H9 (cell line): ENCODE measurements around the gene WNT4. TPM values are rescaled to one million over a fixed set of nuclear protein-coding genes. Genes with fewer than 3 reads are reported as not detected.

Experiments
- DNase-seq: peaks from one replicate; pipeline ENCODE4 v3.0.0-alpha.2; 2017
- H2AFZ ChIP-seq: one replicate; pipeline ENCODE4 v1.6.1; 2013; ENCODE audit warnings: mild to moderate bottlenecking, low read length, control low read depth, moderate library complexity
- H2AK5ac ChIP-seq: 2 replicates; pipeline ENCODE4 v1.6.1; 2013; ENCODE audit warnings: low read length, control low read depth, mixed read lengths; ENCODE audit not compliant: insufficient read length
- H2BK120ac ChIP-seq: one replicate; pipeline ENCODE4 v1.6.1; 2013; ENCODE audit warnings: low read depth, mild to moderate bottlenecking, low read length, control low read depth, inconsistent platforms; ENCODE audit not compliant: poor library complexity, severe bottlenecking
- H2BK12ac ChIP-seq: 2 replicates; pipeline ENCODE4 v1.6.1; 2013; ENCODE audit warnings: low read length, control low read depth, mixed read lengths, low read depth; ENCODE audit not compliant: insufficient read length
- H2BK15ac ChIP-seq: 2 replicates; pipeline ENCODE4 v1.6.1; 2013; ENCODE audit warnings: low read depth, low read length, control low read depth
- H2BK20ac ChIP-seq: one replicate; pipeline ENCODE4 v1.6.1; 2013; ENCODE audit warnings: low read depth, mild to moderate bottlenecking, low read length, control low read depth, inconsistent platforms; ENCODE audit not compliant: poor library complexity, severe bottlenecking
- H2BK5ac ChIP-seq: 2 replicates; pipeline ENCODE4 v1.6.1; 2013; ENCODE audit warnings: low read length, control low read depth, mixed read lengths; ENCODE audit not compliant: insufficient read length
- H3K14ac ChIP-seq: 2 replicates; pipeline ENCODE4 v1.6.1; 2013; ENCODE audit warnings: low read length, control low read depth; ENCODE audit not compliant: insufficient read depth
- H3K18ac ChIP-seq: 2 replicates; pipeline ENCODE4 v1.6.1; 2013; ENCODE audit warnings: low read depth, mild to moderate bottlenecking, mixed read lengths, low read length, control low read depth; ENCODE audit not compliant: insufficient read length
- H3K23ac ChIP-seq: 2 replicates; pipeline ENCODE4 v1.6.1; 2013; ENCODE audit warnings: low read length, control low read depth, mixed read lengths, low read depth; ENCODE audit not compliant: insufficient read length
- H3K23me2 ChIP-seq: 2 replicates; pipeline ENCODE4 v1.6.1; 2013; ENCODE audit warnings: low read depth, mild to moderate bottlenecking, mixed read lengths, low read length, control low read depth; ENCODE audit not compliant: insufficient read length, poor library complexity, severe bottlenecking
- H3K27ac ChIP-seq: 2 replicates; pipeline ENCODE4 v1.5.1; 2013; ENCODE audit warnings: low read length, control low read depth, mixed read lengths, low read depth; ENCODE audit not compliant: insufficient read length
- H3K27me3 ChIP-seq: 2 replicates; pipeline ENCODE4 v1.6.1; 2013; ENCODE audit warnings: low read length, control low read depth, inconsistent platforms; ENCODE audit not compliant: insufficient read depth
- H3K4ac ChIP-seq: 2 replicates; pipeline ENCODE4 v1.6.1; 2013; ENCODE audit warnings: low read depth, mild to moderate bottlenecking, control low read depth, inconsistent platforms, low read length, moderate library complexity
- H3K4me1 ChIP-seq: 2 replicates; pipeline ENCODE4 v1.6.1; 2013; ENCODE audit warnings: low read length, control low read depth, inconsistent platforms; ENCODE audit not compliant: insufficient read depth
- H3K4me2 ChIP-seq: 2 replicates; pipeline ENCODE4 v1.6.1; 2013; ENCODE audit warnings: low read length, control low read depth, mixed read lengths; ENCODE audit not compliant: insufficient read length, insufficient read depth
- H3K56ac ChIP-seq: 2 replicates; pipeline ENCODE4 v1.6.1; 2013; ENCODE audit warnings: low read depth, mild to moderate bottlenecking, mixed read lengths, low read length, control low read depth; ENCODE audit not compliant: insufficient read length
- H3K79me1 ChIP-seq: 2 replicates; pipeline ENCODE4 v1.6.1; 2013; ENCODE audit warnings: low read depth, mild to moderate bottlenecking, moderate library complexity, low read length, control low read depth, inconsistent platforms; ENCODE audit not compliant: insufficient read depth, poor library complexity, severe bottlenecking
- H3K79me2 ChIP-seq: 2 replicates; pipeline ENCODE4 v1.6.1; 2013; ENCODE audit warnings: low read length, control low read depth, inconsistent platforms; ENCODE audit not compliant: insufficient read depth
- H3K9ac ChIP-seq: 2 replicates; pipeline ENCODE4 v1.6.1; 2013; ENCODE audit warnings: low read length, control low read depth, mixed read lengths; ENCODE audit not compliant: insufficient read length; ENCODE audit errors: extremely low read depth
- H3K9me3 ChIP-seq: one replicate; pipeline ENCODE4 v1.6.1; 2013; ENCODE audit warnings: low read depth, low read length, inconsistent platforms; ENCODE audit not compliant: control insufficient read depth
- H3T11ph ChIP-seq: one replicate; pipeline ENCODE4 v1.6.1; 2013; ENCODE audit warnings: mild to moderate bottlenecking, low read length, control low read depth, inconsistent platforms
- H4K20me1 ChIP-seq: one replicate; pipeline ENCODE4 v1.6.1; 2013; ENCODE audit not compliant: control insufficient read depth, insufficient read length, insufficient read depth
- H4K5ac ChIP-seq: 2 replicates; pipeline ENCODE4 v1.6.1; 2013; ENCODE audit warnings: low read depth, mild to moderate bottlenecking, mixed read lengths, low read length, control low read depth; ENCODE audit not compliant: insufficient read length
- H4K8ac ChIP-seq: replicated peaks from 2 replicates; pipeline ENCODE4 v1.6.1; 2013; ENCODE audit warnings: low read length, control low read depth, mixed read lengths, low read depth; ENCODE audit not compliant: insufficient read length
- H4K91ac ChIP-seq: 2 replicates; pipeline ENCODE4 v1.6.1; 2013; ENCODE audit warnings: low read depth, mild to moderate bottlenecking, moderate library complexity, mixed read lengths, low read length, control low read depth; ENCODE audit not compliant: insufficient read length
- H3K27ac Mint-ChIP-seq, 3 experiments: 2 replicates in 2 of 3; 3 replicates in 1 of 3; pipeline ENCODE4 v1.8.0; 2020 to 2021; ENCODE audit warnings: mixed read lengths in 3 of 3, mild to moderate bottlenecking in 1 of 3, moderate library complexity in 1 of 3
- H3K27me3 Mint-ChIP-seq: 2 replicates; pipeline ENCODE4 v1.8.0; 2021; ENCODE audit warnings: low read depth, mild to moderate bottlenecking, moderate library complexity, mixed read lengths
- H3K36me3 Mint-ChIP-seq, 3 experiments: 2 replicates in 2 of 3; 3 replicates in 1 of 3; pipeline ENCODE4 v1.8.0; 2020 to 2021; ENCODE audit warnings: low read depth in 3 of 3, mixed read lengths in 3 of 3; ENCODE audit not compliant: insufficient read depth in 1 of 3
- H3K4me1 Mint-ChIP-seq, 2 experiments: 2 replicates each; pipeline ENCODE4 v1.8.0; 2020; ENCODE audit warnings: mixed read lengths in 2 of 2
- H3K4me3 Mint-ChIP-seq, 2 experiments: 2 replicates in 1 of 2; 3 replicates in 1 of 2; pipeline ENCODE4 v1.8.0; 2020 to 2021; ENCODE audit warnings: mild to moderate bottlenecking in 2 of 2, mixed read lengths in 2 of 2, moderate library complexity in 1 of 2
- H3K9me3 Mint-ChIP-seq, 2 experiments: 2 replicates in 1 of 2; 3 replicates in 1 of 2; pipeline ENCODE4 v1.8.0; 2020; ENCODE audit warnings: mild to moderate bottlenecking in 2 of 2, mixed read lengths in 2 of 2, moderate library complexity in 1 of 2
- WGBS: extraction: QIAGEN DNeasy Blood & Tissue Kit; methylation state at CpG from one replicate; pipeline ENCODE4 v1.1.7; 2013; ENCODE audit warnings: missing lambda C conversion rate, low lambda C conversion rate, mixed read lengths; ENCODE audit not compliant: insufficient read length; ENCODE audit errors: extremely low coverage; 5-methylcytosine and 5-hydroxymethylcytosine counted together
- total RNA-seq: library from RNA; stranded (reverse); gene quantifications from 2 replicates; pipeline ENCODE4 v1.2.1, GENCODE V29; 2021
- TF ChIP-seq, protein P1 (sequence below): fragments of 200-600 bp; sonication (generic); conservative IDR thresholded peaks from 3 replicates; pipeline ENCODE4 v1.8.0; 2021; ENCODE audit warnings: antibody characterized with exemption, mild to moderate bottlenecking

The WNT4 gene
- total RNA-seq, 1 experiment from 2014 or later = 1.4 TPM

GRCh38 chr1:22127731-22128130, 15.2 kb downstream of the WNT4 start:
- Mint-ChIP-seq H3K4me3 (no peak overlapping the region), H3K27me3 (peaks cover 2% of the 10 kb centered on the region; the same call in 1 of the 2 replicates), H3K27ac (no peak overlapping the region), H3K9me3 (no peaks in the 10 kb centered on the region), H3K36me3 (no peaks in the 10 kb centered on the region; a peak in 1 of 7 replicates), H3K4me1 (peaks cover 10 to 13% of the 10 kb centered on the region in 2 experiments)
- Histone ChIP-seq H2BK120ac (no peak overlapping the region), H4K8ac (no peak overlapping the region), H3K23ac (no peak overlapping the region), H4K5ac (no peak overlapping the region), H2BK5ac (no peak overlapping the region), H2BK20ac (no peak overlapping the region), H2AK5ac (no peak overlapping the region), H3T11ph (no peak overlapping the region), H3K27me3 (no peaks in the 10 kb centered on the region), H3K79me2 (no peaks in the 10 kb centered on the region), H3K27ac (no peak overlapping the region), H3K9ac (no peak overlapping the region), H3K4me2 (no peak overlapping the region), H3K79me1 (no peaks in the 10 kb centered on the region), H3K9me3 (no peaks in the 10 kb centered on the region), H4K20me1 (no peaks in the 10 kb centered on the region), H3K18ac (no peak overlapping the region), H2AFZ (no peak overlapping the region), H4K91ac (no peak overlapping the region), H3K56ac (no peak overlapping the region), H3K4ac (no peak overlapping the region), H3K23me2 (no peaks in the 10 kb centered on the region), H3K4me1 (peaks cover under 1% of the 10 kb centered on the region; the same call in 1 of the 2 replicates), H2BK12ac (no peak overlapping the region), H3K14ac (no peak overlapping the region), H2BK15ac (no peak overlapping the region)
- WGBS = no CpG with 5 or more reads among the region's 3 CpGs
- TF ChIP-seq, protein P1, sequence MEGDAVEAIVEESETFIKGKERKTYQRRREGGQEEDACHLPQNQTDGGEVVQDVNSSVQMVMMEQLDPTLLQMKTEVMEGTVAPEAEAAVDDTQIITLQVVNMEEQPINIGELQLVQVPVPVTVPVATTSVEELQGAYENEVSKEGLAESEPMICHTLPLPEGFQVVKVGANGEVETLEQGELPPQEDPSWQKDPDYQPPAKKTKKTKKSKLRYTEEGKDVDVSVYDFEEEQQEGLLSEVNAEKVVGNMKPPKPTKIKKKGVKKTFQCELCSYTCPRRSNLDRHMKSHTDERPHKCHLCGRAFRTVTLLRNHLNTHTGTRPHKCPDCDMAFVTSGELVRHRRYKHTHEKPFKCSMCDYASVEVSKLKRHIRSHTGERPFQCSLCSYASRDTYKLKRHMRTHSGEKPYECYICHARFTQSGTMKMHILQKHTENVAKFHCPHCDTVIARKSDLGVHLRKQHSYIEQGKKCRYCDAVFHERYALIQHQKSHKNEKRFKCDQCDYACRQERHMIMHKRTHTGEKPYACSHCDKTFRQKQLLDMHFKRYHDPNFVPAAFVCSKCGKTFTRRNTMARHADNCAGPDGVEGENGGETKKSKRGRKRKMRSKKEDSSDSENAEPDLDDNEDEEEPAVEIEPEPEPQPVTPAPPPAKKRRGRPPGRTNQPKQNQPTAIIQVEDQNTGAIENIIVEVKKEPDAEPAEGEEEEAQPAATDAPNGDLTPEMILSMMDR = no peak
- no peak for DNase-seq
